ENCODE results near the gene NOP10.
"Not testable (repeated sequence)": the region's sequence is repeated elsewhere in the genome, so short reads cannot be mapped to it uniquely, and the experiment has no call there.

NOP10 gene

GRCh38 chr15:34358367-34358766 is 15.4 kb upstream of the NOP10 start:
- no peak for DNase-seq

DNA sequence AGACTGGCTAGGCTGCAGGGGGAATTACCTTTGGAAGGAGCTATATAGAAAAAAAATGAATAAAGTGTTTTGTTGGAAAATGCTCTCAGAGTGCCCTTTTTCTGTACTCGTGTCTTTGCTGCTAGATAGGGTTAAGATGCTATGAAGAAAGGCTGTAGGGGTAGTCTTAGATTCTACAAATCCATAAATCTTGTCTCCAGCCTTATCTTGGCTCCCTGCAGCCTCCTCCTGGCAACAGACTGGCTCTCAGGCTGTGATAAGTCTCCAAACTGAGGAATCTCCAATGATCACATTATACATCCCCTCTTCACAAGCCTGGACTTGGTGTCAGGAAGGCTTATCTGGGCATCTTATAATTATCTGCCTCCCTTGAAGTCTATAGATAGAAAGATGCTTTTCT is 14.7 kb upstream of the NOP10 start:
- DNase-seq, result no peak

- no peak for DNase-seq
Observed at GRCh38 chr15:34355241-34355640, 12.3 kb upstream of the NOP10 start.

- no peak for DNase-seq
Observed at GRCh38 chr15:34354286-34354685, 11.3 kb upstream of the NOP10 start.

GRCh38 chr15:34353627-34354026 is 10.7 kb upstream of the NOP10 start:
- no peak for DNase-seq

- not testable (repeated sequence) for DNase-seq
Observed at GRCh38 chr15:34352996-34353395, 10.1 kb upstream of the NOP10 start.

- DNase-seq, result no peak
Observed at GRCh38 chr15:34349769-34350168, 6.8 kb upstream of the NOP10 start.

- no peak for DNase-seq
Observed at GRCh38 chr15:34348735-34349300, 5.9 kb upstream of the NOP10 start.

DNA sequence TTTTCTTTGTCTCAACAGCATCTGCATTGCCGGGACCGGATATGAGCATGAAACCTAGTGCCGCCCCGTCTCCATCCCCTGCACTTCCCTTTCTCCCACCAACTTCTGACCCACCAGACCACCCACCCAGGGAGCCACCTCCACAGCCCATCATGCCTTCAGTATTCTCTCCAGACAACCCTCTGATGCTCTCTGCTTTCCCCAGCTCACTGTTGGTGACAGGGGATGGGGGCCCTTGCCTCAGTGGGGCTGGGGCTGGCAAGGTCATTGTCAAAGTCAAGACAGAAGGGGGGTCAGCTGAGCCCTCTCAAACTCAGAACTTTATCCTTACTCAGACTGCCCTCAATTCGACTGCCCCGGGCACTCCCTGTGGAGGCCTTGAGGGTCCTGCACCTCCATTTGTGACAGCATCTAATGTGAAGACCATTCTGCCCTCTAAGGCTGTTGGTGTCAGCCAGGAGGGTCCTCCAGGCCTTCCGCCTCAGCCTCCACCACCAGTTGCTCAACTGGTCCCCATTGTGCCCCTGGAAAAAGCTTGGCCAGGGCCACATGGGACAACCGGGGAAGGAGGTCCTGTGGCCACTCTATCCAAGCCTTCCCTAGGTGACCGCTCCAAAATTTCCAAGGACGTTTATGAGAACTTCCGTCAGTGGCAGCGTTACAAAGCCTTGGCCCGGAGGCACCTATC is 5.2 kb upstream of the NOP10 start:
- no peak for DNase-seq

GRCh38 chr15:34342213-34342736 is 661 bp downstream of the NOP10 start:
- not testable (repeated sequence) for DNase-seq

DNA sequence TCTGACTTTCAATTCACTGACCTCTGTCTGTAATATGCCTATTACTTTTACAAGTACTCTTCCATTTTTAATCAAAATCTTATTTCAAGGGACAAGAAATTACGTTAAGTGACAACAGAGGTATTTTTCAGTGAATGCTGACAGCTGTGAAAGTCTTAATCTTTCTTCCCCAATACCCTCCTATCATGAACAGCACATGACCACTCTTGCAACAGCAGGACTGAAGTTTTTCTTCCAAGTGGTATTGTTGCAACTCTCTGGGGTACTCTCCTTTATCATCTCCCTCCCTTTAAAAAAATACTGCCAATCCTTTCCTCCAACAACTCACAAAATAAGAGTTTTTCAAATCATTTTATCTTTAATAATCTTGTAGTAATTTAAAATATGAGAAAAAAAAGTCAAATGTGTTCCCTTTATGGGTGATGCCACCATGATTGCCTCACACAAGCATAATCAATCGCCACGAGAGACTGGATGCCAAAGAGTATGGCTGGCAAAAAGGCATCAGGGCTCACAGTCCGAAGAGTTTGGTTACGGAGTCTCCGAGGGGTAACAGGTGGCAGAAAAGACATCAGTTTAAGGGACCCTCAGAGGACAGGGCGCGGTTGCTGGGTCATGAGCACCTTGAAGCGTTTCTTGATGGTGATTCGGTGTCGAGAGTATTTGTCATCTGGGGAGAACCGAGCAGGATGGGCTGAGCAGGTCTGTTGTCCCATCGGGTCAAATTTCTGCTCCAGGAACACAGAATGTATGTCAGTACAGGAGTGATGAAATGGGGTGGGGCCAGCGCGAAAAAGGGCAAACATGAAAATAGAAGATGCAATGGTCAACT is 1.3 kb downstream of the NOP10 start:
- no peak for DNase-seq

GRCh38 chr15:34339946-34340345 is 3.0 kb downstream of the NOP10 start:
- DNase-seq, result no peak

- DNase-seq, result no peak
Observed at GRCh38 chr15:34338347-34338746, 4.6 kb downstream of the NOP10 start.

DNA sequence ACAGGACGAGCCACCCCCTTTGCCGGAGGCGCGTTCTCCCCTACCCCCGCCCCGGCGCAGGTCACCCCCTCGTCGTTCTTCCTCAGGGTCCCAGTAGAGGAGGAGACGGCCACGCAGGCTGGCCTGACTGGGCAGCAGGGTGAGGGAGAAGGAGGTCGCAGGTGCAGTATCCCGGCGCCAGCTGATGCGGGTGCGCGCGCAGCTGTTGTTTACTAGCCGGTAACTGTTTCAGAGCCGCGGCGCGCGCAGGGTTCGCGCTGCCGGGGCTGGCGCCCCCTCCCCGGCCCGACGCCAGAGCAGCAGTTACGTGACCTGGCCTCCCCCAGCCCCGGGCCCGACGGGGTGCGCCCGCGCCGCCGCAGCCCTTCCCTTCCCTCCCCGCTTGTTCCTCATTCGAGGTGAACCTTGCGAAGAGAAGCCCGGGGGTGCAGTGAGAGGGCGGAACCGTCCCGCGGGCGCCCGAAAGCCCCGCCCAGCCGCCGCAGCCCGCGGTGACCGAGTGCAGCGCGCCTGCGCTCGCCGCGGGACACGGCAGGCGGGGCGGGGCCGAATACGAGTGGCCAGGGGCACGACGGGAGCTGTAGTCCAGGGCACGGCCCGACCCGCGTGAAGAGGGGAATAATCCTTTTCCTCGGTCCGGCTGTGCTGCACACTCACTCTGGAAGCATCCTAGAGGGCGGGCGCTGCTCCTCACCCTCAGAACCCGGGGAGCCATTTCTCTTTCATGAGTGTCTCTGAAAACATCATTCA is 5.2 kb downstream of the NOP10 start, which contains the start of gene SLC12A6:
Gene SLC12A6, minus strand, starts transcription at position 225 of the 750 bp plus-strand sequence. CDS start 1,101 bp downstream, outside the sequence.
- peak; percentile 89 to 90 for DNase-seq

GRCh38 chr15:34336991-34337556 is 5.9 kb downstream of the NOP10 start:
- peak; percentile 14 to 16 for DNase-seq

DNA sequence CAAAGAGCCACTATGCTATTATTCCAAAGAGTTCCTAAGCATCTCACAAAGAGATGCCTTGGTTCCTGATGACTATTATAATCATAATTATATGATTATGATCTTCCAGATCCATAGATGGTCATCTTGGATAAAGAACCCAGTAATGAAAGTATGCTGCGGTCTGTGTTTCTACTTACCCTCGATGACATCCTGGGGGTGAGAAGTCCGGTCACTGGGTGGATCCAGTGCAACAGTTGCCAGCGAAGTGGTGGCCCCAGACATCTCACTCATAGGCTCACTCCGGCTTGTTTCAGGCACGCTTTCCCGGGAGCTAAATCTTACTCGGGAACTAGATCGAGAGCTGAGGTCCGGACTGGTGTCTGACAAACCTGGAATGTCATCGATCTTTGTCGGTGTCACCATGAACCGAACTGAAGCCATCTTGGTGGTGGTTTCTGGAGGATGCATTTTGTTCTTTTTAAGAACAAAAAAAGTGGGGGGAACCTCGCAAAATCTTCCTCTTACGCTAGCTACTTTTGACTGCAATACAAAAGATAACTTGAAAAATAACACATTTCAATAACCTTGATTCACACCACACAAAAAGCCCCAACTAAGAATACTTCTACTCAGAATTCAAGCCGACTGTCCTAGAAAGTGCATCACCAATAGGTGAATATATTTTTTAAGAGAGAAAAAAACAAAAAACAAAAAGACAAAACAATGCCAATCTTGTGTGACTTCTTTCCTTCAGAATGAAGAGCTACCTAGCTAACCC is 6.5 kb downstream of the NOP10 start:
- DNase-seq, result no peak

DNA sequence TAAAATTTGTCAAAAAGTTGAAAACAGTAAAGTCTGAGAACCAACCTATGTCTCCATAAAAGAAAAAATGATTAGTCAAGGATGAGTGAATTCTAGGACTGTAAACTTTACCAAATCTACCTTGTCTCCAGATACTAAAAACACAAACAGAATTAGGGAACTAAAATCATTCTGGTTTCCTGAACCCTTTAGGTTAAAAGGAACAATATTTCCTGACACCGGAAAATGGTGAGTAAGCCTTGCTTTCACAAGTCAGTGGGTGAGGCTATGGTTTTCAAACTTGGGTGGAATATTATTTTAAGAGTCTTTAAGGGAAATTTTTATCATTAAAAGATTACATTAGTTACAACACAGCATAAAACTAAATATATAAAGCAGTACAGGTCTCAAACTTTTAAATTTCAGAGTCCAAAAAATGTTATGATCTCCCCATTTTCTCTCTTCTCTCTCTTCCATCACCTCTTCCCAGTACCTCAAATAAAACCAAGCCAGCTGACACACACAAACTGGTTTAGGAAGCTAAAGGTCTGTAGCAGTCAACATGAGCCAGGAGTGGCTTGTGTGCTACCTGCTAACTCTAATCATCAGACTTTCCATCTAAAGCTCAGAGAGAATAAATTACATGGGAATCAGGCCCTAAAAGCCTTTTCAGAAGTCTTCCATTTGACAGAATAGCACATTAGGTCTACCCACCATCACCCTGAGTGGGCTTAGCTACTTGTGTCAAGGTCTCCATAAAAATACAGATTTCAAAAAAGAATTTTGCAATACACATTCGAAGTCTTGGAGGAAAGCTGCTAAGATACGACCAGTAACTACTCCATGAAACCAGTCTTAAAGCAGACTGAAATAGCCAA is 7.5 kb downstream of the NOP10 start:
- DNase-seq, result no peak

DNA sequence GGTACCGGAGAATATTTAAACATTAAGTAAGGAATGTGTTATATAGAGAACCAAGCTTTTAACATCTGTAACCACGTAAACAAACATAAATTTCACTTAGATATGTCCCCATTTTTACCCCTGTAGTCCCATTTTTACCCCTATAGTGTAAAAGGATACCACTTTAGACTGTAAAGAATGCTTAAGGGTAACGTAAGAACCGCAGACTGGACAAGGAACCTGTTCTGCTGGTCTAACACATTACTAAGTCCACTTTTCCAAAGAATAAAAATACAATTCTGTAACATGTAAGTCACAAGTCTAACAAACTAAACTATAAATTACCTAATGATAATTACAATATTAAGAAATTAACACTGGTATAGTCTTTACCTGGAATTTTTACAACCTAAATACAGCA is 8.3 kb downstream of the NOP10 start:
- DNase-seq, result no peak

DNA sequence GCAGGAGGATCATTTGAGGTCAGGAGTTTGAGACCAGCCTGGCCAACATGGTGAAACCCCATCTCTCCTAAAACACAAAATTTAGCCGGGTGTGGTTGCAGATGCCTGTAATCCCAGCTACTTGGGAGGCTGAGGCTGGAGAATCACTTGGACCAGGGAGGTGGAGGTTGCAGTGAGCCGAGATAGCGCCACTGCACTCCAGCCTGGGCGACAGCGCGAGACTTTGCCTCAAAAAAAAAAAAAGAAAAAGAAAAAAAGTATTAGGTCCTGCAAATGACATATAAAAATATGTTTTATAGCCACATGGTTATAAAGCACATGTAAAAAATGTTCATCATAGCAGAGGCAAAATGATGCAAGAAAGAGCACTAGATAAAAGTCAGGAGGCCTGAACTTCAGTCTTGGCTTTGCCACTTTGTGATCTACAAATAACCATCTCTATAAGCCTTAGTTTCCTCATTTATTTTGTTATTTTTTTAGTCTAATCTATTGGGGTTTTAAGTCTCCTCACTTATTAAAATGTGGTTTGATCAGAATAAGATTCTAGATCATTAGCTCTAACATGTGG is 10.3 kb downstream of the NOP10 start:
- no peak for DNase-seq

DNA sequence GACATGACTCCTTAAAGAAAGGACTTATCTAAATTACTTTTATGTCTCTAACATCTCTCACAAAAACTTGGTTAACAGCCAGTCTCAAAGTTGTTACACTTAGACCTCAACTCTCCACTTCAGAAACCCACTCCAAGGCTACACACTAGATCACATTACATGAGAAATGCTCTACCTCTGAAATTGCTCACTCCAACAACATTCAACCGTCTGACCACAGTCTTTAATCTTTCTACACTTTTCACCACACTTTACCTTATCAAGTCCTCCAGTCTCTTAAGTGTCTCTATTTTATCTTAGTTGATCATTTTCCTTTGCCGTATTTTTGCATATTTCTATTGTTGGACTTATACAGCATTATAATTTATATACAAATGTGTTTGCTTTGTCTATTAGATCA is 11.1 kb downstream of the NOP10 start:
- no peak for DNase-seq

Measured in stimulated activated CD4-positive, alpha-beta T cell treated with anti-CD3 and anti-CD28 coated beads, Interleukin-4, amount 100 ng/mL, for 4 hours (primary cell).